ENCODE results near the gene STK35. TPM values are rescaled to one million over a fixed set of nuclear protein-coding genes. Genes with fewer than 3 reads are reported as not detected.
A peak's percentile ranks its signal among the peaks of the same experiment; 100 is the strongest.

STK35 gene
- total RNA-seq, 3 donors from 2014 or later (not counting 1 experiment from before 2014, with no cell fraction given) = 18.7 to 24.5 (median 21.9) TPM

GRCh38 chr20:2135013-2135412 is 33.4 kb downstream of the STK35 start:
- no peak for DNase-seq
- no peak overlapping the region for H3K4me3 Mint-ChIP-seq
- no peaks in the 10 kb centered on the region for H3K36me3 Mint-ChIP-seq
- 99% methylated on average over 4 of the region's 4 CpGs for WGBS (ENCODE audit: insufficient coverage)
- Histone ChIP-seq H3K4me3 (ENCODE audit: low read length) (no peak overlapping the region), H3K9me3 (ENCODE audit: control insufficient read depth, insufficient read depth, low read length) (no peaks in the 10 kb centered on the region), H3K4me1 (ENCODE audit: control insufficient read depth, insufficient read depth, low read length) (no peaks in the 10 kb centered on the region), H3K27ac (ENCODE audit: low read length) (no peak overlapping the region), H3K27me3 (ENCODE audit: control insufficient read depth, insufficient read depth, low read length) (no peaks in the 10 kb centered on the region), H3K36me3 (ENCODE audit: control insufficient read depth, insufficient read depth, low read length) (no peaks in the 10 kb centered on the region)
- intact Hi-C loops (cut with micrococcal nuclease) = no loop called here
- ATAC-seq = no peak
- no peaks in the 10 kb centered on the region for H3K27me3 Mint-ChIP-seq (ENCODE audit: low read depth in 2 of 2)
- H3K27ac Mint-ChIP-seq = no peak overlapping the region
- H3K9me3 Mint-ChIP-seq = no peaks in the 10 kb centered on the region
- TF ChIP-seq CTCF (IDR thresholded peaks at IDR 0.05) = no peak
- peaks cover 46 to 73% of the 10 kb centered on the region in 2 donors for H3K4me1 Mint-ChIP-seq

- ATAC-seq (no peak), DNase-seq (no peak)
- Histone ChIP-seq H3K36me3 (ENCODE audit: control insufficient read depth, insufficient read depth, low read length) (no peaks in the 10 kb centered on the region), H3K27me3 (ENCODE audit: control insufficient read depth, insufficient read depth, low read length) (no peaks in the 10 kb centered on the region), H3K4me1 (ENCODE audit: control insufficient read depth, insufficient read depth, low read length) (no peaks in the 10 kb centered on the region), H3K27ac (ENCODE audit: low read length) (no peak overlapping the region), H3K4me3 (ENCODE audit: low read length) (no peak overlapping the region), H3K9me3 (ENCODE audit: control insufficient read depth, insufficient read depth, low read length) (no peaks in the 10 kb centered on the region)
- no peaks in the 10 kb centered on the region for H3K27me3 Mint-ChIP-seq (ENCODE audit: low read depth in 2 of 2)
- no peak overlapping the region for H3K4me3 Mint-ChIP-seq
- 97% methylated on average over 4 of the region's 4 CpGs for WGBS (ENCODE audit: insufficient coverage)
- peak overlapping the region in 1 of 2 donors; percentile 41 for H3K27ac Mint-ChIP-seq
- no peak for TF ChIP-seq CTCF (IDR thresholded peaks at IDR 0.05)
- H3K4me1 Mint-ChIP-seq = peaks cover 46 to 73% of the 10 kb centered on the region in 2 donors
- H3K36me3 Mint-ChIP-seq = no peaks in the 10 kb centered on the region
- no peaks in the 10 kb centered on the region for H3K9me3 Mint-ChIP-seq
- intact Hi-C loops (cut with micrococcal nuclease) = no loop called here
Measured at GRCh38 chr20:2136275-2136674, 34.6 kb downstream of the STK35 start.

GRCh38 chr20:2137552-2138201 is 36.0 kb downstream of the STK35 start:
- H3K27ac ChIP-seq (ENCODE audit: low read length) = no peak overlapping the region
- no peak overlapping the region for H3K4me3 ChIP-seq (ENCODE audit: low read length)
- H3K4me1 ChIP-seq (ENCODE audit: control insufficient read depth, insufficient read depth, low read length) = no peaks in the 10 kb centered on the region
- no peaks in the 10 kb centered on the region for H3K36me3 ChIP-seq (ENCODE audit: control insufficient read depth, insufficient read depth, low read length)
- Mint-ChIP-seq H3K4me3 (no peak overlapping the region), H3K4me1 (peaks cover 51 to 70% of the 10 kb centered on the region in 2 donors), H3K27ac (no peak overlapping the region), H3K36me3 (no peaks in the 10 kb centered on the region), H3K27me3 (ENCODE audit: low read depth in 2 of 2) (no peaks in the 10 kb centered on the region), H3K9me3 (no peaks in the 10 kb centered on the region)
- H3K9me3 ChIP-seq (ENCODE audit: control insufficient read depth, insufficient read depth, low read length) = no peaks in the 10 kb centered on the region
- no peaks in the 10 kb centered on the region for H3K27me3 ChIP-seq (ENCODE audit: control insufficient read depth, insufficient read depth, low read length)
- ATAC-seq (no peak), DNase-seq (no peak)
- 92% methylated on average over 10 of the region's 11 CpGs for WGBS (ENCODE audit: insufficient coverage)
- no peak for TF ChIP-seq CTCF (IDR thresholded peaks at IDR 0.05)
- intact Hi-C loops (cut with micrococcal nuclease) = no loop called here

- DNase-seq = no peak
- TF ChIP-seq CTCF (IDR thresholded peaks at IDR 0.05) = no peak
- Mint-ChIP-seq H3K9me3 (no peaks in the 10 kb centered on the region), H3K27me3 (ENCODE audit: low read depth in 2 of 2) (no peaks in the 10 kb centered on the region), H3K4me3 (no peak overlapping the region), H3K36me3 (no peaks in the 10 kb centered on the region), H3K27ac (no peak overlapping the region), H3K4me1 (peaks cover 44 to 63% of the 10 kb centered on the region in 2 donors)
- no peaks in the 10 kb centered on the region for H3K9me3 ChIP-seq (ENCODE audit: control insufficient read depth, insufficient read depth, low read length)
- no peak for ATAC-seq
- intact Hi-C loops (cut with micrococcal nuclease) = no loop called here
- no peaks in the 10 kb centered on the region for H3K36me3 ChIP-seq (ENCODE audit: control insufficient read depth, insufficient read depth, low read length)
- 100% methylated on average over 2 of the region's 2 CpGs for WGBS (ENCODE audit: insufficient coverage)
- H3K27ac ChIP-seq (ENCODE audit: low read length) = no peak overlapping the region
- no peaks in the 10 kb centered on the region for H3K27me3 ChIP-seq (ENCODE audit: control insufficient read depth, insufficient read depth, low read length)
- H3K4me1 ChIP-seq (ENCODE audit: control insufficient read depth, insufficient read depth, low read length) = no peaks in the 10 kb centered on the region
- no peak overlapping the region for H3K4me3 ChIP-seq (ENCODE audit: low read length)
Measured at GRCh38 chr20:2138396-2138795, 36.8 kb downstream of the STK35 start.
